ENCODE results near the gene DNAH14. TPM values are rescaled to one million over a fixed set of nuclear protein-coding genes. Genes with fewer than 3 reads are reported as not detected.

The DNAH14 gene
- total and polyA plus RNA-seq, 2 donors (not counting 1 experiment from before 2014, with no cell fraction given), result not detected

DNA sequence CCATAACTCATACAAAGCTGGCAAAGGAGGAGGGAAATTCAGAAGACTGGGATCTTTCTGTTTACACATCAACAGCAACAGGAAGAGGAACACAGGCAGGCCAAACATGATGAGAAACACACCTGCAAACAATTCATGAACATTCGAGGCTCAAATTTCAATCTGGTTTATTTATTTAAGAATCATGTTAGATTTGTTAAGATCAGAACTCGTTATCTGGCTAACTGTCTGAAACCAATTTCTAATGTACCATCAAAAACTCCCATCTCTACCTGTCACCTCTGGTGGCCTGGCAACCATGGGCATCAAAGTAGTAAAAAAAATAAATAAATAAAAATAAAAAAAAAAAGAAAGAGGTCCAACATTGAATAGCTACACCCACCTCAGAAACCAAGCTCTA is 488.6 kb downstream of the DNAH14 start:
- H3K4me1 Mint-ChIP-seq, result peaks cover 29% of the 10 kb centered on the region
- CTCF ChIA-PET, result interaction anchor here (0.9 kb wide), 1 partner anchor 99 kb away, joined by 5 read pairs; no protein-coding TSS in a partner anchor
- intact Hi-C loops (cut with micrococcal nuclease), result no loop called here

DNA sequence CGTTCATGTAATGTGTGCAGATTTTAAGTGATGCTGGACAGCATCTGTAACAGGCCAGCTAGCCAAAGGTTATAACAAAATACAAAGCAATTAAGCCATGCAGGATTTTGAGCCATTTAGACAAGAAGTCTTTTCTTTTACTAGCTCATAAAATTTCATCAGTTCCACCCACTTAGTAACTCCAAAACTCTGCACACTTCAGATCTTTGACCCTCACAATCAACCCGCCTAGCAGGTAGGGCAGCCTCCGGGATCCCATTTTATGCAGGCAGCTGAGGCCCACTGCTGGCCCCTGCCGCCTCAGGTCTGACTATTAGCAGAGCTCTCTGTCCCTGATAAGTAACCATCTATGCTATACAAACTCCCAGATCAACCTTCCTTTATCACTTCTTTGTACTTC is 489.1 kb downstream of the DNAH14 start:
- no peaks in the 10 kb centered on the region for H3K27me3 ChIP-seq (replicated peaks in 1 of 4; ENCODE audit: control extremely low read depth in 1 of 4, control insufficient read depth in 3 of 4, insufficient read depth in 4 of 4, low read length in 3 of 4)
- Mint-ChIP-seq H3K4me1 (peaks cover 33% of the 10 kb centered on the region), H3K4me3 (no peak overlapping the region), H3K9me3 (ENCODE audit: insufficient read depth) (no peaks in the 10 kb centered on the region), H3K27ac (no peak overlapping the region), H3K27me3 (no peaks in the 10 kb centered on the region)
- no peak for TF ChIP-seq EZH2 (IDR thresholded peaks at IDR 0.05; ENCODE audit: borderline replicate concordance, insufficient read depth, low read depth, low read length, poor library complexity, severe bottlenecking)
- TF ChIP-seq, protein P1, sequence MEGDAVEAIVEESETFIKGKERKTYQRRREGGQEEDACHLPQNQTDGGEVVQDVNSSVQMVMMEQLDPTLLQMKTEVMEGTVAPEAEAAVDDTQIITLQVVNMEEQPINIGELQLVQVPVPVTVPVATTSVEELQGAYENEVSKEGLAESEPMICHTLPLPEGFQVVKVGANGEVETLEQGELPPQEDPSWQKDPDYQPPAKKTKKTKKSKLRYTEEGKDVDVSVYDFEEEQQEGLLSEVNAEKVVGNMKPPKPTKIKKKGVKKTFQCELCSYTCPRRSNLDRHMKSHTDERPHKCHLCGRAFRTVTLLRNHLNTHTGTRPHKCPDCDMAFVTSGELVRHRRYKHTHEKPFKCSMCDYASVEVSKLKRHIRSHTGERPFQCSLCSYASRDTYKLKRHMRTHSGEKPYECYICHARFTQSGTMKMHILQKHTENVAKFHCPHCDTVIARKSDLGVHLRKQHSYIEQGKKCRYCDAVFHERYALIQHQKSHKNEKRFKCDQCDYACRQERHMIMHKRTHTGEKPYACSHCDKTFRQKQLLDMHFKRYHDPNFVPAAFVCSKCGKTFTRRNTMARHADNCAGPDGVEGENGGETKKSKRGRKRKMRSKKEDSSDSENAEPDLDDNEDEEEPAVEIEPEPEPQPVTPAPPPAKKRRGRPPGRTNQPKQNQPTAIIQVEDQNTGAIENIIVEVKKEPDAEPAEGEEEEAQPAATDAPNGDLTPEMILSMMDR (IDR thresholded peaks at IDR 0.05), result no peak
- H3K4me2 ChIP-seq (replicated peaks; ENCODE audit: low read depth, low read length, poor library complexity, severe bottlenecking), result no peak overlapping the region
- POLR2A ChIA-PET, result interaction anchor here (0.6 kb wide), 1 partner anchor 644 kb away, joined by 5 read pairs; no protein-coding TSS in a partner anchor
- no peak overlapping the region for H2AFZ ChIP-seq (ENCODE audit: insufficient read depth, low read depth, low read length, poor library complexity, severe bottlenecking)
- H3K9me3 ChIP-seq (ENCODE audit: control extremely low read depth in 1 of 3, control insufficient read depth in 2 of 3, insufficient read depth in 1 of 3, low read length in 2 of 3), result no peaks in the 10 kb centered on the region
- intact Hi-C loops (cut with micrococcal nuclease), result no loop called here
- DNase-seq (no peak), ATAC-seq (ENCODE audit: low read depth) (no peak)
- H3K4me1 ChIP-seq (ENCODE audit: control insufficient read depth in 2 of 2, insufficient read depth in 2 of 2, low read length in 2 of 2), result peaks cover 19 to 24% of the 10 kb centered on the region in 2 donors
- H4K20me1 ChIP-seq (ENCODE audit: control insufficient read depth, insufficient read depth, low read length, poor library complexity, severe bottlenecking), result peaks cover 54% of the 10 kb centered on the region
- H3K79me2 ChIP-seq (ENCODE audit: control insufficient read depth, insufficient read depth, low read length), result peaks cover 75% of the 10 kb centered on the region
- CTCF ChIA-PET, result interaction anchor here (0.9 kb wide), 1 partner anchor 99 kb away, joined by 5 read pairs; no protein-coding TSS in a partner anchor
- H3K27ac ChIP-seq (ENCODE audit: low read length in 2 of 2), result no peak overlapping the region
- whole genome bisulfite sequencing (ENCODE audit: insufficient coverage), result 89% methylated on average over 3 of the region's 4 CpGs
- H3K4me3 ChIP-seq (ENCODE audit: control extremely low read depth in 1 of 5, extremely low read depth in 1 of 5, insufficient read depth in 1 of 5, low read depth in 2 of 5, low read length in 4 of 5), result no peak overlapping the region
- no peak overlapping the region for H3K9ac ChIP-seq (ENCODE audit: low read length)
- H3K36me3 ChIP-seq (replicated peaks in 1 of 2; ENCODE audit: control extremely low read depth in 1 of 2, control insufficient read depth in 1 of 2, extremely low read depth in 1 of 2, insufficient read depth in 2 of 2, low read length in 1 of 2), result peaks cover 5 to 87% of the 10 kb centered on the region in 2 experiments

More for the DNA sequence above, 488.6 kb downstream of the DNAH14 start:
- peaks cover 71% of the 10 kb centered on the region for H3K79me2 ChIP-seq (ENCODE audit: control insufficient read depth, insufficient read depth, low read length)
- no CpG with 5 or more reads among the region's 2 CpGs for WGBS (ENCODE audit: insufficient coverage)
- H2AFZ ChIP-seq (ENCODE audit: insufficient read depth, low read depth, low read length, poor library complexity, severe bottlenecking), result no peak overlapping the region
- H3K9ac ChIP-seq (ENCODE audit: low read length), result no peak overlapping the region
- no peak overlapping the region for H3K4me3 ChIP-seq (ENCODE audit: control extremely low read depth in 1 of 5, extremely low read depth in 1 of 5, insufficient read depth in 1 of 5, low read depth in 2 of 5, low read length in 4 of 5)
- DNase-seq (no peak), ATAC-seq (ENCODE audit: low read depth) (no peak)
- TF ChIP-seq, protein P1 (IDR thresholded peaks at IDR 0.05), result no peak
- no peak for TF ChIP-seq EZH2 (IDR thresholded peaks at IDR 0.05; ENCODE audit: borderline replicate concordance, insufficient read depth, low read depth, low read length, poor library complexity, severe bottlenecking)
- no peaks in the 10 kb centered on the region for H3K27me3 ChIP-seq (replicated peaks in 1 of 4; ENCODE audit: control extremely low read depth in 1 of 4, control insufficient read depth in 3 of 4, insufficient read depth in 4 of 4, low read length in 3 of 4)
- POLR2A ChIA-PET, result no interaction called here
- no peaks in the 10 kb centered on the region for H3K9me3 ChIP-seq (ENCODE audit: control extremely low read depth in 1 of 3, control insufficient read depth in 2 of 3, insufficient read depth in 1 of 3, low read length in 2 of 3)
- no peak overlapping the region for H3K4me2 ChIP-seq (replicated peaks; ENCODE audit: low read depth, low read length, poor library complexity, severe bottlenecking)
- H3K27ac ChIP-seq (ENCODE audit: low read length in 2 of 2), result no peak overlapping the region
- H3K27ac Mint-ChIP-seq, result no peak overlapping the region
- H3K27me3 Mint-ChIP-seq, result no peaks in the 10 kb centered on the region
- no peaks in the 10 kb centered on the region for H3K9me3 Mint-ChIP-seq (ENCODE audit: insufficient read depth)
- no peak overlapping the region for H3K4me3 Mint-ChIP-seq
- H3K36me3 ChIP-seq (replicated peaks in 1 of 2; ENCODE audit: control extremely low read depth in 1 of 2, control insufficient read depth in 1 of 2, extremely low read depth in 1 of 2, insufficient read depth in 2 of 2, low read length in 1 of 2), result peaks cover 5 to 82% of the 10 kb centered on the region in 2 experiments
- H4K20me1 ChIP-seq (ENCODE audit: control insufficient read depth, insufficient read depth, low read length, poor library complexity, severe bottlenecking), result peaks cover 50% of the 10 kb centered on the region
- H3K4me1 ChIP-seq (ENCODE audit: control insufficient read depth in 2 of 2, insufficient read depth in 2 of 2, low read length in 2 of 2), result peaks cover 16 to 21% of the 10 kb centered on the region in 2 donors

Measured in B cell (primary cell).